CD4-positive, alpha-beta T cell treated with Interleukin-17A for 1 hour (primary cell): ENCODE data around the gene RTRAF.

ENCODE experiments used
- DNase-seq: peaks from one replicate; pipeline ENCODE4 v3.0.0-alpha.2; 2020

Gene RTRAF

DNA sequence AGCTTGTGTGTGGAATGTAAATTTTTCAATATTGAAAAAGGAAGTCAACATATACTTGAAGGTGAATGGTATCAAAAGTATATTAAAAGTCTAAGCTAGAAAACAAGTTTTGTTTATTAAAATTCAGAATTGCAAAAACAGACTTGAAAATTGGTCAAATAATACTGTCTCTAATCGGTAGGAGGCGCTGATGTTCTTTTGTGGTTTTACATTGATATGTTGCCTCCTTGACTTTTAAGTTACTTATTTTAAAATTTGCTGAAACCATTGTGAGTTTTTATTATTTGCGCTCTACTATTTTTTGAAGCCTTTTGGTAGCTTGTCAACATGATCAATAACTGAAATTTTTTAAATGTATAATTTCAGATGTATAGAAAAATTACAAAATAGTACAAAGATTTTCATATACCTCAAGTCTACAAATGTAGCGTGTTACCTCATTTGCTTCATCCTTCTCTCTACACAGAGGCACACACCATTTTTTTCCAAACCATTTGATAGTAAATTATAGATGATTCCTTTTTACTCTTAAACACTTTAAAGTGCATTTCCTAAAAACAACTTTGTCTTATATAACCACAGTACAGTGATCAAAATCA is 6.9 kb downstream of the RTRAF start:
- DNase-seq, result peak; percentile 62

DNA sequence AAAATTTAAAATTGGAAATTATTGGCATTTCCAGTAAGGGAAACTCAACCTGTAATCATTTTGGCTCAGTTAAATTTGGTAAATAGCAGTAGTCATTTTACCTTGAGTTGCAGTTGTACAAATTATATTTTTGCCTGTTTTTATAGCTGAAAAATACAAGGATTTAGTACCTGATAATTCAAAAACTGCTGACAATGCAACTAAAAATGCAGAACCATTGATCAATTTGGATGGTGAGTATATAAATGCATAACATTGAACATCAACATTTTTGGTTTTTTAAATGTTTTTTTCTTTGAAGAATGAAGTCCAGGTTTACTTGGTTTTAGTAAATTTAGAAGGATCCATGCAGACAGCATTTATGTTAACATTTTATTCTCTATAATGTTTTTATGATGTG is 9.0 kb downstream of the RTRAF start:
- no peak for DNase-seq

DNA sequence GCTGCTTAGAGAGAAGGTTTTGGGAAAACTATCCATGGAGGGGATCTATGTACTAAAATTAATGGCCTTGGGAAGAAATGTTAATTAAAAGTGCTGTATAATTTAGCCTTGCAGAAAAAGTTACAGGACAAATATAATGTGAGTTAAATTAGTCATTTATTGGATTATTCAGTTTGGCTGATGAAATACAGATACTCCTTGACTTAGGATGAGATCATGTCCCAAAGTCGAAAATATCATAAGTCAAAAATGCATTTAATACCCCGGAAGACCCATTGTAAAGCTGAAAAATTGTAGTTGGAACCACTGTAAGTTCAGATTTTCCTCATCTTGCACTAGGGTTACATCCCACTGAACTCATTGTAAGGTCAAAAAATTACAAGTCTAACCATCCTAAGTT is 9.7 kb downstream of the RTRAF start:
- DNase-seq, result no peak

DNA sequence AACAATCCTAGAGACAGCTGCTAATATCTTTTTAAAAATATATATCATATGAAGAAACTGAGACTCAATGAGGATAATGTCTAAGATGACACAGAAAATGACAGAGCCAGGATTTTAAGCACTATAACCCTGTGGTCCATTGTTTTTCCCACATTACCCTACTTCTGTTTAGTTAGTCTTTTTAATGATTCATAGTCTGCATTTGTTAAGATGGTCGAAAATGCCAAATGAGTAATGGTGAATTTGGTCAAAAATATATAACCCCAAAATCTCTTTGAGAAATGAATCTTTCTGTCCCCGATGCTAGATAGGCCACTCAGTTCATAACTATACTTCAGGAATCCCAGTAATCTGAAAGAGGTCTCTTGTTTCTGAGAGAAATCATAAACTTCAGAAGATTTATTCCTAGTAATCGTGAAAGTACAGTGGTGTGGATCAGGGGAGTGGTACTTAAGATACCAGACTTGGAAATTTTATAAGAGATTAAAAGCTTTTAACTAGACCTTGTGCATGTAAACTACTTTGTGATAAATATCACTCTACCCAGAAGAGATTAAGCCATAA is 10.8 kb downstream of the RTRAF start:
- DNase-seq, result no peak

- no peak for DNase-seq
Observed at GRCh38 chr14:52000696-52001095, 11.3 kb downstream of the RTRAF start.

- DNase-seq, result no peak
Observed at GRCh38 chr14:52002542-52002941, 13.2 kb downstream of the RTRAF start.

- DNase-seq, result no peak
Observed at GRCh38 chr14:52003324-52003723, 14.0 kb downstream of the RTRAF start.

DNA sequence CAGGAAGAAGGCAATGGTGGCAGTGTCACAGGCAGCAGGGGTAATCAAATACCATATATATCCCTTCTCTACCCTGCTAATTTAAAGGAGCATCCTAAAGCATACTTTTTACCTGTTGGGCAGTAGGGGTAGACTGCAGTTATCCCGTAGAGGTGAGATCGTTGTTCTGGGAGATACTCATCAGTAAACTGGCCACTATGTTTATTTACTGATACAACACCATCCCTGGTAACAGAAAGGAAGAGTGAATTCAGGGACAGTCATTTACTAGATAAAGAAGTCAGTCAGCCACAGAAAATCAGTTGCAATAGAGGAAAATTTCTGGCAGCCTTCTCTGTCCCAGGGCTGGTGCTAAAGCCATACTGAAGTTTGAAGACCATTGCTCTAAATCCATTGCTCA is 16.3 kb downstream of the RTRAF start:
- no peak for DNase-seq

- DNase-seq, result no peak
Observed at GRCh38 chr14:52006361-52006760, 17.0 kb downstream of the RTRAF start.

DNA sequence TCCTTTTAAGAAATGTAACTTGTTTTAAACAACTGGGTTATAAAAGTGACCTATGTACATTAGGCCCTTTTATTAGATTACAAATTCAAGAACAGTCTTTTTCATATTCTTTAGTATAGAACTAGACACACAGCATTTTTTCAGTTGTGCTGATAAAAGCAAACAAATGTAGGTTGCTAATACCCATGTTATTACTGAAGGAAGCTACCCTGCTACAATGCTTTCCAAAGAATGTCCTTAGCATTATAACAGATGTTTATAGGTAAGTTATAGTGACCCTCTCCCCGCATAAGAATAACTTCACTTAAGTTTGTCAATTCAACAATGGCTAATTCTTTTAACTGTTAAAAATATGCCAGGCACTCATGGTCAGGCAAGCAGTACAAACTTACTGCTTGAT is 17.9 kb downstream of the RTRAF start:
- DNase-seq, result no peak

DNA sequence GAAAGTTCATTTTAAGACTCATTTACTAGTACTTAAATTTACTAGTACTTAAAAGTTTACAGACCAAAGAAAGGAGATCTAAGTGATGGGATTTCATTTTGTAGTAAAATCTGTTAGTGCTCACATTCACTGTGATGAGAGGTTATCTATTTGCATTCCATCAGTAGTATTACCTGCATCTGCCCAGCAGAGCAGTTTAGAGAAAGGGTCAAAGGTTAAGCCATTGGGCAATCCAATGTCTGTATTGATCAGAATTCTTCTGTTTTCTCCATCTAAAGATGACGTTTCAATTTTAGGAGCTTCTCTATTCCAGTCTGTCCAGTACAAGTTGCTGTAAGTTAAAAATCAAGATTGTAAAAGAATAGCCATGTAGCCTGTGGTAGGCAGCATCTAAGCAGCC is 18.3 kb downstream of the RTRAF start:
- no peak for DNase-seq

DNA sequence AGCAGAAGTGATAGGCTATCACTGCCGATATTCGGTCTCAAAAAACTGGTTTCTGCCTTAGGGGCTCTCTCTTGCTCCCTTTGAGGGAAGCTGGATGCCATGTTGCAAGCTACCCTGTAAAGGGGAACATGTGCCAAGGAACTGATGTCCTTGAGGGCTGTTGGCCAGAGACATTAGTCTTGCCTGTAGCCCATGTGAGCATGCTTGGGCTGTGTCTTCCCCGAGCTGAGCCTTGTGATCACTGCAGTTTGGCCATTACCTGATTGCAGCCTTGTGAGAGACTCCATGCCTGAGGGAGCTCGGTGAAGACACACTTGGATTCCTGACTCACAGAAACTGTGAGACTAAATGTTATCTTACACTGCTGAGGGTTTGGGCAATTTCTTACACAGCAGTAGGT is 18.8 kb downstream of the RTRAF start:
- no peak for DNase-seq

DNA sequence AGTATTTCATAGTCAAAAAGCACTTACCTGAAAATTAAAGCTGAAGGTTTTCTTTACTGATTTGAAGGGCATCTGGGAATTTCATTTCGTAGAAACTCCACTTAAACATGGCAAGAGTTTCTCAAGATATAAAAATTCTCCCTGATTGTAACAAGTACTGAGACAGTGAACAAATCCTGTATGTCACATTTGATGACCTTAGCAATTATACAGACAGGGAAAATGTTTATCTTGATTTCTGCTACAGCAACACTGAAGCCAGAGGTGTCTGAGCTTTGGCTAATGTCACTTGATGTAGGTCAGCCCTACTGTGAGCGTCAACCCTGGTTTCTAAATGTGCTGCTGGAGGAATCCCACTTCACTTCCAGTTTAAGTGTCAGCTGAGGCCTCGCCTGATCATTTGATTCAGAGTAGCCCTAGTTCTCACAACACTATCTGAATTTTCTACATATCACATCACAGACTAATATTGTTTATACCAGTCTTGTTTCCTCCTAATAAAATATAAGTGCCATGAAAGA is 20.9 kb downstream of the RTRAF start:
- no peak for DNase-seq

DNA sequence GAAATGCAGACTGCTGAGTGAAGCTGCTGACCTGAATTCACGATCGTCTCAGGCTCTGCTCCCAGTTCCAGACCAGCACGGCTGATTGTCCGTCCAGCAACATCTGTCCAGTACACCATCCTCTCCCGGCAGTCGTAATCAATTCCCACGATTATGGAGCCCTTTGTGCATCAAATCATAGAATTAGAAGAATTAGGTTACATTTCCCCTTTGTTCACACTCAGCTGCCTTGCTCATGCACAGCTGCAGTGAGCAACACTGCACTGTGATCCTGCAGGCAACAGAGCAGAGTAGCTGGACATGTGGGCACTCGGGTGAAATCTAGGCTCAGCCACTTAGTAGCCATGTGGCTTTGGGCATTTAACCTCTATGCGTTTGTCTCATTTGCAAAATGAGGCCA is 22.2 kb downstream of the RTRAF start:
- no peak for DNase-seq

DNA sequence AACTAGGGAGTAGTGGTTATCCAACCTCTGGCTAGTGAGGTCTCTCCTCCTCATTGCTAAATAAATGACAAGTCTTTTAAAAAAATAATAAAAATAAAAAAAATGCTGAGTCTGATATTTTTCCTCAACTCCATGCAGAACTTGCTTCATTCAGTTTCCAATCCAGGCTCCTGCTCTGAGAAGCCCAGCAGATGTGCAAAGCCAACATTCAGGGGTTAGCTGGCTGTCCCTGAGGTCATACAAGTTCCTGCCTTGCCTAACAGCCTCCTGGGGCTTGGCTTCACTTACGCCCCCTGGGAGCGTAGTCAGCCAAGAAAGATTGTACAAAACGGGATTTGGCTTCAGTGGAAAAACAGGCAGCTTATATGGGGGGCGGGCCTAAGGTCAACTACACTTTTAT is 23.3 kb downstream of the RTRAF start:
- no peak for DNase-seq

- DNase-seq, result no peak
Observed at GRCh38 chr14:52013984-52014600, 24.7 kb downstream of the RTRAF start.

DNA sequence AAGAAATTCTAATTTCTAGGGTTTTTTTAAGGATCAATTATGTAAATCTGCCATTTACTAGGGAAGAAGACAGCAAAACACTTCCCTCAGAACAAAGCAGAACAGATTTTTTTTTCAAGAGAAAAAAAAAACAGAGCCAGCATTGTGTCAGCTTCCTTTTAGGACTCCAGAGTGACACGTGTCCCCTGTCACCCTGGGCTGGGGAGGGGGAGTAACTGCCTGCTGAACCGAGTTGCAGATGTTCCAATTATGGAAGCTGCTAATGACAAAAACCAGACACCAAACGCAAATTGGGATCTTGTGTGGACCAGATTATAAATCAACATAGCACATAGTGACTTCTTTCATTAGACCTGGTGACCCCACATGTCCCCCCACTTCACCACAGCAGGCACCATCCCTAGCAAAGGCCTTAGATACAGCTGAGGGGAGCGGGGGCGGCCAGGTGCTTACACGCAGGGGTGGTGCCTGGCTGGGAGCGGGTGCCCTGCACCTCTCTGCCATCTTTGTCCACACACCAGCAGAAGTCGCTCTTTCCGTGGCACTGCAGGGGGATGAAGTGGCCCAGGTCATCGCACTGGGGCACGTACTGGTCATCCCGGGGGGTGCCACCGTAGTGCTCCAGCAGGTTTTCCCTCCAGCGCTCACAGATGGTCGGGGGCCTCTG is 25.4 kb downstream of the RTRAF start:
- DNase-seq, result no peak

- no peak for DNase-seq
Observed at GRCh38 chr14:52015411-52016030, 26.2 kb downstream of the RTRAF start.

DNA sequence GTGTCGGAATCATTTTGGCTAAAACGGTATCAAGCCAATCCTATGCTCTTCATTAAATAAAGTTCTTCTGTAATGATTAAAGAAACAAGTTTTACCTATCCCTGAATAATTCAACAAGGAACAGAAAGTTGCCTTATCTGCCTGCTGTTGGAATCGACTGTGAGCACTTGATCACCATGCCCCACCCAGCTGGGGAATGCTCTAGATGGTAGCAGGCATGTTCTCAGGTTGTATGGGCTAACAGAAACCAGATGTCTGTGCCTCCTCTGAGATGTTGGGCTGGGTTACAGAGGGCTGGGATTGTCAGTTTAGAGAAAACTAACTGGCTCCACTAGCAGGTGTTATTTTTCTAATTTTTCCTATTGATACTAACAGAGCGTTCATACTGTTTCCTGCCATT is 28.9 kb downstream of the RTRAF start:
- no peak for DNase-seq

GRCh38 chr14:52018970-52019369 is 29.6 kb downstream of the RTRAF start:
- no peak for DNase-seq

- DNase-seq, result no peak
Observed at GRCh38 chr14:52020161-52020714, 30.9 kb downstream of the RTRAF start.

GRCh38 chr14:52020866-52021717 is 31.7 kb downstream of the RTRAF start:
- no peak for DNase-seq
